Stimulated activated CD8-positive, alpha-beta memory T cell treated with anti-CD3 and anti-CD28 coated beads, Interleukin-2, amount 100 ng/mL, for 1 hour (primary cell): ENCODE results near the gene PPP1R3D.
A peak's percentile ranks its signal among the peaks of the same experiment; 100 is the strongest.
"Not testable (repeated sequence)": the region's sequence is repeated elsewhere in the genome, so short reads cannot be mapped to it uniquely, and the experiment has no call there.

Experiments
- DNase-seq, 2 donors: peaks; one replicate each; pipeline ENCODE4 v3.0.0-alpha.2; 2020; ENCODE audit warnings: low read depth in 2 of 2

PPP1R3D gene, protein sequence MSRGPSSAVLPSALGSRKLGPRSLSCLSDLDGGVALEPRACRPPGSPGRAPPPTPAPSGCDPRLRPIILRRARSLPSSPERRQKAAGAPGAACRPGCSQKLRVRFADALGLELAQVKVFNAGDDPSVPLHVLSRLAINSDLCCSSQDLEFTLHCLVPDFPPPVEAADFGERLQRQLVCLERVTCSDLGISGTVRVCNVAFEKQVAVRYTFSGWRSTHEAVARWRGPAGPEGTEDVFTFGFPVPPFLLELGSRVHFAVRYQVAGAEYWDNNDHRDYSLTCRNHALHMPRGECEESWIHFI

DNA sequence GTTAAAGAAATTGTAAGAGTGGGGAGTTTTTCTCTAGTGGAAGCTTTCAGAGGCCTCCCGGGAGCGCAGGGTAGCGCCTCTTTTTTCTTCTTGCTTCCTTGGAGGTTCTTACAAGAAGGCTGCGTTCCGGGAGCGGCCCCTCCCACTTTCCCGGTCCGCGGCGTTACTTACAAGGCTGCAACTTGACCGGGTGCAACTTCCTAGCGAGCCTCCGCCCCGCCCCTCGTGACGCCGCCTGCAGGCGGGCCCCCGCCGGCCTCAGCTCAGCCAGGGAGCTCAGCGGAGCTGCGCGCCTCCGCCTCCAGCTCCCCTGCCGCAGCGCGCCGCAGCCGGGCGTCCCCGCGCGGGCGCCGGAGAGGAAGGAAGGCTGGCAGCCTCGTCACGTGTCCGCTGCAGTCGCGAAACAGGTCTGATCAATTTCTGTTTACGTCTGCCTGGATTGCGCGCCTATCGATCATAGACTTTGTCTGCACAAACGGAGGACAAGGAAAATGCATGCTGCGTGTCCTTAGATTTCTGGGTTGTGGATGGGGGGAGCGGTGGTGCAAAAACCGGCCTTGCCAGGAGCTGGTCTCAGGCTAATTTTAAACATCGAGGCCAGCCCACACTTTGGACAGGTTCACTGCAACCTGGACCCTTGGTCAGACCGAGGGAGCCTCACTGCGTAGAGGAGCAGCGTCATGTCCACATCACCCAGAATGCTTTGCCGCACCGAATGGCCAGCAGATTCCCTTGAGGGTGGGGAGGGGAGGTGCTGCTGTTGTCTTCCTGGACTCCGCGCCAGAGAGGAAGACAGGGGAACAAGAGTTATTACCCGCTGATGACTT lies at the start of gene PPP1R3D, which contains the start of gene FAM217B:
TSS of gene PPP1R3D (minus strand) at position 177 of the 827 bp plus-strand sequence. CDS start 374 bp downstream, outside the sequence.
TSS of gene FAM217B (plus strand) at position 261 of the 827 bp plus-strand sequence. CDS start 3,555 bp downstream, outside the sequence.
- peak; percentile 74 to 76 for DNase-seq

DNA sequence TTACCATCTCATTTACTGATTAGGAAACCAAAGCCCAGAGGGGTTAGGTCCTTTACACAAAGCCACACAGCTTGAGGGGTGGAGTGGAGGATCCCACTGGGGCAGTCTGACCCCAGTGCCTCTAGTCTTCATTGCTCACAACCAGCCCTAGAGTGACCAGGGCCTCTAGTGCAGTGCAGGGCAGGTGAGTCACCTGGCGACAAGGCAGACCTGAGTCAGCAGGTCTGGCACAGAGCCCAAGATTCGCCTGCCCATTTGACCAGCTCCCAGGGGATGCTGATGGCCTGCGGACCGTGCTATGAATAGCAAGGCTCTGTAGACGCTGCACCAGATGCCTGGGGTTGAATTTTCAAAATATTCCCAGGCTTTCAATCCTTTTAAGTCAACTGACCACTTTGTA lies 48.0 kb upstream of the PPP1R3D start:
- no peak for DNase-seq

DNA sequence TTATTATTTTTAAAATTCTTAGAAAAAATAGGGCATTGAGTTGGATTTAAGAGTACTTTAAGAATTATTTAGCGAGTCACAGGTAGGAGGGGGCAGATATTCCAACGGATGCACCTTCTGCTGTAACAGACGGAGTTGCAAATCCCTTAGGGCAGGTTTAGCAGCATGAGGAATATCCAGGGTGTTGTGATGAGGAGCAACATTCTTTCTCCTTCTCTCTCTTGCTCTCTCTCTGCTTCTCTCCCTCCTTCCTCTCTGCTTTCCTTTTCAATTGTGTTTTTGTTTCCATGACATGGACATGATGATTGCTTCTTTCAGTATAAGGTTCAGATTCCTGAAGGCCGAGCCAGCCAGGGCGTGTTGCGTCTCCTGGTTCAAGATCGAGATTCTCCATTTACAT lies 47.0 kb upstream of the PPP1R3D start:
- DNase-seq, result no peak

DNA sequence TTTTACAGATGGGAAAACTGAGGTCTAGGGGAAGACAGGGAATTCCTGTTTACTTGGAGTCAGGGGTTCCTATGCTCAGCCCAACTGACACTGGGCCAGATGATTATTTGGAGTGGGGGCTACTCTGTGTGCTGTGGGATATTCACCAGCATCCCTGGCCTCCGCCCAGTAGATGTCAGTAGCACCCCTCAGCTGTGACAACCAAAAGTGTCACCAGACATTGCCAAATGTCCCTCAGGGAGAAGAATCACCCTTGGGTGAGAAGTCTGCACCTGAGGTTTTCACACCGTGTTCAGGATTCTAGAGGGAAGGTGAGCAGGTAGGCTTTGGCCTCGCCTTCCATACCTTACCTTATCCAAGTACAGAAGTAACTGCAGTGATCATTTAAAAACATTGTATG lies 45.8 kb upstream of the PPP1R3D start:
- DNase-seq, result no peak

DNA sequence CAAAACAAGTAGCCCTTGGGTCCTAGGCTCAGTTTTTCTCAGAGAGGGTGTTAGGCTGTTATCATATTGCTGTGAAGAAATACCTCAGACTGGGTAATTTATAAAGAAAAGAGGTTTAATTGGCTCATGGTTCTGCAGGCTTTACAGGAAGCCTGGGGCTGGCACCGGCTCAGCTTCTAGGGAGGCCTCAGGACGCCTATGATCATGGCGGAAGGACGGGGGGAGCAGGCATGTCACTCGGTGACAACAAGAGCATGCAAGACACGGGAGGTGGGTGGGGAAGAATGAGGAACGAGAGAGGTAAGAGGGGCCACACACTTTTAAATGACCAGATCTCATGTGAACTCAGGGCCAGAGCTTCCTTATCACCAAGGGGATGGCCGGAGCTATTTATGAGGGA lies 45.1 kb upstream of the PPP1R3D start:
- DNase-seq, result no peak

GRCh38 chr20:59984541-59984940 lies 44.4 kb upstream of the PPP1R3D start:
- no peak for DNase-seq

DNA sequence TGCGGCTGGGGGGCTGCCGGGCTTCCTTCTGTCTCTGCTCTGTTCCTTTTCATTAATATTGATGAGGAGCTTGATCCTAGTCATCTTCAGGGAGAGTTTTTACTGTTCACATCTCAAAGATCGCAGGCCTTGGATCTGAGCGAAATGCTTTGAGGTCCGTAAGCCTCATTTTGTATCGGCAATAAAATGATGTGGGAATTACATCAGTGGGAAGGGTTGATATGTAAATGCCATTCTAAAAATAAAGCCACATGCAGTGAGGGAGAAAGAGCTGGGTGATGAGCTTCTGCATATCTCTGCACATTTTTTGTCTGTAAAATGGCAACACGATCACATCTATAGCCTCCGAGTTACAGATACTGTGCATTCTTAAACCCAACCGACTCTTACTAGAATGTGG lies 43.0 kb upstream of the PPP1R3D start:
- no peak for DNase-seq

- DNase-seq, result no peak
Measured at GRCh38 chr20:59977086-59977485, 37.0 kb upstream of the PPP1R3D start.

- DNase-seq, result no peak
Measured at GRCh38 chr20:59976156-59976782, 36.2 kb upstream of the PPP1R3D start.

DNA sequence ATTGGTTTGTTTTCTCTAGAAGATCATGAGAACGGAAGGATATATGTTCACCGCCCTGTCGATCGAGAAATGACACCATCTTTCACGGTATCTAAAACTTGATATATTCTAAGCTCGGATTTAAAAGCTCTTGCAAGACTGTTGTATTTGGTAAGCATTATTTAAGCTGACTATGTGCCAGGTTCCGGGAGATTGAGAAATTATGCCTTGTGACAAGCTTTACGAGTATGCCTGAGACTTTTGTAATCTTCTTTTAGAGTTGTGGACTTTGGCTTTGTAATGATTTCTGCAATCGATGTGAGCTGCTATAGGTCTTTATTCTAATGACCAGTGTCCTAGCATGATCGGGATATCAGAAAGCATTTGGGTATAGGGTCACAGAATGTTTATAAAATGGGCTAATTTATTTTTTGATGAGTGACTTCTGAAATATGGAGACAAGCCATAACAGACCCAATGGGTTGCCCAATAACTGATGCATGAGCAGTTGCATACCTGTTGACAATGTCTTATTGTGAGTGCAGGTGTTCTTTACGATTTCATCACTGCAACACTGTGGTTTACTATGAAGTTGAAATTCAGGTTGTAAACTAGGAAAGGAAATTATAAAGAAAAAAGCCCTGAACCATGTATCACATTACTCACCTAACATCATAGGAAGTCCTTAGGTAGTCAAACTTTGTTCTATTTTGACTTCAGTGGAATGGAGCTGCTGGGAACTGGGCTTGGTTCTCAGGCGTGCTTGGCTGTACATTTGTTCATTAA lies 32.1 kb upstream of the PPP1R3D start:
- DNase-seq, result no peak

GRCh38 chr20:59971428-59971827 lies 31.3 kb upstream of the PPP1R3D start:
- DNase-seq, result no peak

DNA sequence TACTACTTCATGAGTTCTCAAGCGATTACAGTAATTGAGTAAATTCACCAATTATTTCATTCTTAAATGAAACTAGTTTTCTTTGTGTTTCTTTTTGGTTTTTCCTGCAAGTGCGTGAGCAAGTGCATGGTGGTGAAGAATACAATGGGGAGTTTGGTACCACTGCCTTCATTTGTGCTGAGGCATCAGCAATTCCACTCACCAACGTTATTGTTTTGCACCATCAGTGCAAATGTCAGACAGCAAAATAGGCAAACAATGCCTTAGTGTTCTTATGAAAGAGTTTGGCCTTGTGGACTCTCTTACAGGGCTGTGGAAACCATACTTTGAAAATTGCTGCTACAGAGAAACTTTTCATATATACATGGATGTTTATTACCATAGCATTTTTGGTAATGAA lies 26.3 kb upstream of the PPP1R3D start:
- no peak for DNase-seq

DNA sequence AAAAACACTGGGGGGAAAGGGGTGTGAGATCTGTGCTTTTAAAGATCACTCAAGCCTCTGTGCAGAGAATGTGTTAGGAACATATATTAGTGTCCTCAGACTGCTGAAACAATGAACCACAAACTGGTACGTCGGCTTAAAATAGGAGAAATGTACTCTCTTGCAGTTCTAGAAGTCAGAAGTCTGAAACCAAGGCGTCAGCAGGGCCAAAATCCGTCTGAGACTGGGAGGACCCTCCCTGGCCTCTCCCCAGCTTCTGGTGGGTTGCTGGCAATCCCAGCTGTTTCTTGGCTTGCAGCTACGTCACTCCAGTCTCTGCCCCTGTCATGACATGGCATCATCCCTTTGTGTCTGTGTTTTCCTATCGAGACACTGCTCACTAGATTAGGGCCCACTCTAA lies 22.1 kb upstream of the PPP1R3D start:
- DNase-seq, result no peak

DNA sequence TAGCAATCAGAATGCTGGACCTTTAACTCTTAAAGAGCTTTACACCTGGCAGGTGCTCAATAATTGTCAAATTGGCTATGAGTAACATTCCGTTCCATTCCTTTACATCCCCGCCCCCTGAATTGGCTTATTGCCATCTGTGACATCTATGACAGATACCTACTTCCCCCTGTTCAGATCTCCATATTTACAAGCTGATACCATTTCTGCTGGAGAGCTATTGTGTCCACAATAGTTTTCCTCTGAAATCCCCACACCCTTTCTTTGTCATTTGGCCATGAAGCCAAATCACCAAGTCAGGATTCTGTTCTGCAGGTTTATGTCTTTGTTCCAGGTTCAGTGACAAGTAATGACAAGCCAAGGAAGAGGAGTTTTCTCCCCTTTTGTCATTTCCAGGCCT lies 21.3 kb upstream of the PPP1R3D start:
- DNase-seq, result no peak

GRCh38 chr20:59958626-59959025 lies 18.5 kb upstream of the PPP1R3D start:
- no peak for DNase-seq

GRCh38 chr20:59958123-59958522 lies 18.0 kb upstream of the PPP1R3D start, which contains the start of gene CDH26:
TSS of gene CDH26 (plus strand) at chr20:59958423. CDS start at chr20:59958727, 304 bp downstream.
- no peak for DNase-seq

DNA sequence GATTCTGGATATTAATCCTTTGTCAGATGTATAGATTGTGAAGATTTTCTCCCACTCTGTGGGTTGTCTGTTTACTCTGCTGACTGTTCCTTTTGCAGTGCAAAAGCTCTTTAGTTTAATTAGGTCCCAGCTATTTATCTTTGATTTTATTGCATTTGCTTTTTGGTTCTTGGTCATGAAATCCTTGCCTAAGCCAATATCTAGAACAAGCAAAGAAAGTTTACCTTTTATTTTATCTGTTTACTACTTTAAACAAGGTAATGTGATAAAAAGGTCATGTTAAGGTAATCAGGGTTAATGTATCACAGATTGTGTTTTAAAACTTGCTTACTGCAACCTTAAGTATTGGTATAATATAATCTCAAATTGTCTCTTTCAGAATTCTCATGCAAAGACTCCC lies 17.5 kb upstream of the PPP1R3D start:
- not testable (repeated sequence) for DNase-seq

GRCh38 chr20:59955131-59955796 lies 15.2 kb upstream of the PPP1R3D start:
- DNase-seq, result no peak

DNA sequence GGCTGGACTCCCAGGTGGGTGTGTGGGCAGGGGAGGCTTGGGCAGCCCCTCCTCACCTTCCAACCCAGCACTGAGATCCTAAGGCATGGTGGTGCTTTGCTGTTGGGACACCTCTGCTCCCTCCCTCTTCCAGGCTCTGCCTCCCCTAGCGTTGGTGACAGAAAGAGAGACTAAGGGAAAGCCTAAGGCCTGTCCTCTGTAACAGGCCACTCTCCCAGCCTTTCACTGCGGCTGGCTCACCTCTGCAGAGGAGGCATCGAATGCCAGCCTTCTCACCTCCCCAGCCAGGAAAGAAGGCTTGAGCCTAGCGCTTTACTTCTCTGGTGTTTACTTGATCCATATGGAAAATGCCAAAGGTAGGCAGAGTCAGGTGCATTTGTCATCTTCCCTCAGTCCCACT lies 14.6 kb upstream of the PPP1R3D start:
- DNase-seq, result no peak

- no peak for DNase-seq
Measured at GRCh38 chr20:59949911-59950310, 9.8 kb upstream of the PPP1R3D start.
